GM23338 (cell line): Measurements from ENCODE around the gene THOC7. TPM values are rescaled to one million over a fixed set of nuclear protein-coding genes. Genes with fewer than 3 reads are reported as not detected.

Source experiments
- ATAC-seq: fragments of 200-7000 bp; cut with Tn5 transposase; 3 replicates; pipeline ENCODE4 v1.9.1; 2020
- DNase-seq: peaks from one replicate; pipeline ENCODE4 v3.0.0-alpha.2; 2015; ENCODE audit warnings: low spot score
- H2AFZ ChIP-seq: fragments of 200-600 bp; sonication (generic); 2 replicates; pipeline ENCODE4 v1.8.0; 2016; ENCODE audit warnings: antibody characterized with exemption, mild to moderate bottlenecking, moderate library complexity
- H3F3A ChIP-seq: fragments of 200-600 bp; sonication (generic); replicated peaks from 2 replicates; pipeline ENCODE4 v1.8.0; 2017; ENCODE audit warnings: antibody characterized with exemption, mixed run types, low read depth
- H3K27ac ChIP-seq: fragments of 200-600 bp; sonication (generic); 2 replicates; pipeline ENCODE4 v1.6.1; 2016; ENCODE audit warnings: low read depth
- H3K27me3 ChIP-seq: fragments of 200-600 bp; sonication (generic); 2 replicates; pipeline ENCODE4 v1.8.0; 2016; ENCODE audit warnings: mild to moderate bottlenecking, mixed run types, moderate library complexity; ENCODE audit not compliant: insufficient read depth
- H3K36me3 ChIP-seq: fragments of 200-600 bp; sonication (generic); 2 replicates; pipeline ENCODE4 v1.8.0; 2016; ENCODE audit warnings: mild to moderate bottlenecking; ENCODE audit not compliant: insufficient read depth
- H3K4me1 ChIP-seq: fragments of 200-600 bp; sonication (generic); 2 replicates; pipeline ENCODE4 v1.8.0; 2016; ENCODE audit warnings: mild to moderate bottlenecking, moderate library complexity; ENCODE audit not compliant: insufficient read depth
- H3K4me2 ChIP-seq: fragments of 200-600 bp; sonication (generic); 2 replicates; pipeline ENCODE4 v1.7.1; 2017; ENCODE audit warnings: mixed run types
- H3K4me3 ChIP-seq: fragments of 200-600 bp; sonication (generic); 2 replicates; pipeline ENCODE4 v1.6.1; 2016; ENCODE audit warnings: mixed run types
- H3K79me2 ChIP-seq: fragments of 200-600 bp; sonication (generic); replicated peaks from 2 replicates; pipeline ENCODE4 v1.8.0; 2017; ENCODE audit warnings: mild to moderate bottlenecking; ENCODE audit not compliant: insufficient read depth
- H3K9me2 ChIP-seq: fragments of 200-600 bp; sonication (generic); 2 replicates; pipeline ENCODE4 v1.8.0; 2017; ENCODE audit not compliant: insufficient read depth
- H4K20me1 ChIP-seq: fragments of 200-600 bp; sonication (generic); replicated peaks from 2 replicates; pipeline ENCODE4 v1.8.0; 2017; ENCODE audit warnings: mild to moderate bottlenecking; ENCODE audit not compliant: insufficient read depth
- H3K27ac Mint-ChIP-seq: 2 replicates; pipeline ENCODE4 v1.8.0; 2020; ENCODE audit warnings: inconsistent platforms, mild to moderate bottlenecking, moderate library complexity, mixed read lengths
- H3K27me3 Mint-ChIP-seq: 3 replicates; pipeline ENCODE4 v1.8.0; 2022; ENCODE audit warnings: low read depth, mild to moderate bottlenecking, moderate library complexity, mixed read lengths, inconsistent platforms; ENCODE audit not compliant: insufficient read depth, poor library complexity
- H3K36me3 Mint-ChIP-seq: 3 replicates; pipeline ENCODE4 v1.8.0; 2021; ENCODE audit warnings: low read depth, mild to moderate bottlenecking, inconsistent platforms, moderate library complexity, mixed read lengths
- H3K4me1 Mint-ChIP-seq: 3 replicates; pipeline ENCODE4 v1.8.0; 2020; ENCODE audit warnings: mild to moderate bottlenecking, inconsistent platforms, mixed read lengths
- H3K4me3 Mint-ChIP-seq: 3 replicates; pipeline ENCODE4 v1.8.0; 2021; ENCODE audit warnings: moderate library complexity, mild to moderate bottlenecking, inconsistent platforms, mixed read lengths
- H3K9me3 Mint-ChIP-seq: 3 replicates; pipeline ENCODE4 v1.8.0; 2020; ENCODE audit warnings: moderate library complexity, mild to moderate bottlenecking, inconsistent platforms, mixed read lengths
- CREB1 ChIP-seq: fragments of 250-450 bp; sonication (Bioruptor Pico); IDR thresholded peaks from 2 replicates; pipeline ENCODE4 v1.5.0; 2020; ENCODE audit warnings: low read depth, mild to moderate bottlenecking, moderate library complexity
- CTCF ChIP-seq, 2 experiments: fragments of 200-600 bp in 1 of 2; sonication (generic) in 1 of 2; conservative IDR thresholded peaks; 2 replicates each; pipeline versions ENCODE4 v1.5.1 to v1.6.1; 2016 to 2017; ENCODE audit warnings: antibody characterized with exemption in 2 of 2, low read depth in 2 of 2, mild to moderate bottlenecking in 2 of 2, moderate library complexity in 1 of 2
- ETS1 ChIP-seq: IDR thresholded peaks from 2 replicates; pipeline ENCODE4 v1.6.1; 2016; ENCODE audit warnings: antibody characterized with exemption
- EZH2 ChIP-seq: fragments of 200-600 bp; sonication (generic); IDR thresholded peaks from one replicate; pipeline ENCODE4 v1.8.0; 2017; ENCODE audit warnings: antibody characterized with exemption, mild to moderate bottlenecking, low read depth; ENCODE audit not compliant: unreplicated experiment
- JUNB ChIP-seq: IDR thresholded peaks from one replicate; pipeline ENCODE4 v1.6.1; 2016; ENCODE audit warnings: antibody characterized with exemption; ENCODE audit not compliant: unreplicated experiment
- NANOG ChIP-seq: IDR thresholded peaks from 2 replicates; pipeline ENCODE4 v1.6.1; 2016; ENCODE audit warnings: antibody characterized with exemption, borderline replicate concordance
- POLR2AphosphoS5 ChIP-seq: IDR thresholded peaks from 2 replicates; pipeline ENCODE4 v1.6.1; 2016; ENCODE audit warnings: antibody characterized with exemption, low read depth
- STAT1 ChIP-seq: IDR thresholded peaks from one replicate; pipeline ENCODE4 v1.6.1; 2016; ENCODE audit warnings: antibody characterized with exemption; ENCODE audit not compliant: unreplicated experiment
- ZNF331 ChIP-seq: fragments of 250-450 bp; sonication (Bioruptor Pico); IDR thresholded peaks from 2 replicates; pipeline ENCODE4 v1.5.0; 2020; ENCODE audit warnings: low read depth, mild to moderate bottlenecking, moderate library complexity
- ZNF462 ChIP-seq: fragments of 250-450 bp; sonication (Bioruptor Pico); IDR thresholded peaks from 2 replicates; pipeline ENCODE4 v1.5.0; 2020; ENCODE audit warnings: mild to moderate bottlenecking, moderate library complexity
- polyA plus RNA-seq: library from polyadenylated mRNA; unstranded; fragments of >200 nt; fragmentation: Nextera tagmentation; extraction: Ambion mirVana; gene quantifications from 2 replicates; pipeline ENCODE4 v1.2.1, GENCODE V29; 2016
- total RNA-seq: library from RNA; depleted of rRNA; stranded (reverse); fragments of >200 nt; shearing (Covaris generic); gene quantifications from 2 replicates; pipeline ENCODE4 v1.2.3, GENCODE V29; 2014
- TF ChIP-seq, protein P1 (sequence below): IDR thresholded peaks from one replicate; pipeline ENCODE4 v1.6.1; 2018; ENCODE audit warnings: antibody characterized with exemption; ENCODE audit not compliant: unreplicated experiment

Gene THOC7
- total and polyA plus RNA-seq, 2 experiments from 2014 or later: 53.9 to 166 TPM

DNA sequence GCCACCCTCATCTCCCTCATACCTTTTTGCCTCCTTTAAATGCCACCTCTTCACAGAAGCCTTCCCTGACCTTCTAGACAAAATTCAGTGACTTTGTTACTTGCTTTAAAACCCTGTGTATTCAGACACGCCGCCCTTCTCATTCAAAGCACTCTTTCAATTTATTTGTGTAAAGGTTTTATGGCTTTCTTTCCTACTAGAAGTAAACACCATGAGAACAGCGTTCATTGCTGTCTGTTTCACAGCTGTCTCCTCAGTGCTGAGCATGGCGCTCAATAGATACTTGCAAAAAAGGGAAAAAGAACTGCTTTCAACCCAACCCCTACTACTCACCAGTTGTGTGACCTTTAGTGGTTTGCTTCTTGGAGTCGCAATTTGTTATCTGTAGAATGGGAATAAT lies 17.0 kb upstream of the THOC7 start (continued):
- TF ChIP-seq, protein P1, sequence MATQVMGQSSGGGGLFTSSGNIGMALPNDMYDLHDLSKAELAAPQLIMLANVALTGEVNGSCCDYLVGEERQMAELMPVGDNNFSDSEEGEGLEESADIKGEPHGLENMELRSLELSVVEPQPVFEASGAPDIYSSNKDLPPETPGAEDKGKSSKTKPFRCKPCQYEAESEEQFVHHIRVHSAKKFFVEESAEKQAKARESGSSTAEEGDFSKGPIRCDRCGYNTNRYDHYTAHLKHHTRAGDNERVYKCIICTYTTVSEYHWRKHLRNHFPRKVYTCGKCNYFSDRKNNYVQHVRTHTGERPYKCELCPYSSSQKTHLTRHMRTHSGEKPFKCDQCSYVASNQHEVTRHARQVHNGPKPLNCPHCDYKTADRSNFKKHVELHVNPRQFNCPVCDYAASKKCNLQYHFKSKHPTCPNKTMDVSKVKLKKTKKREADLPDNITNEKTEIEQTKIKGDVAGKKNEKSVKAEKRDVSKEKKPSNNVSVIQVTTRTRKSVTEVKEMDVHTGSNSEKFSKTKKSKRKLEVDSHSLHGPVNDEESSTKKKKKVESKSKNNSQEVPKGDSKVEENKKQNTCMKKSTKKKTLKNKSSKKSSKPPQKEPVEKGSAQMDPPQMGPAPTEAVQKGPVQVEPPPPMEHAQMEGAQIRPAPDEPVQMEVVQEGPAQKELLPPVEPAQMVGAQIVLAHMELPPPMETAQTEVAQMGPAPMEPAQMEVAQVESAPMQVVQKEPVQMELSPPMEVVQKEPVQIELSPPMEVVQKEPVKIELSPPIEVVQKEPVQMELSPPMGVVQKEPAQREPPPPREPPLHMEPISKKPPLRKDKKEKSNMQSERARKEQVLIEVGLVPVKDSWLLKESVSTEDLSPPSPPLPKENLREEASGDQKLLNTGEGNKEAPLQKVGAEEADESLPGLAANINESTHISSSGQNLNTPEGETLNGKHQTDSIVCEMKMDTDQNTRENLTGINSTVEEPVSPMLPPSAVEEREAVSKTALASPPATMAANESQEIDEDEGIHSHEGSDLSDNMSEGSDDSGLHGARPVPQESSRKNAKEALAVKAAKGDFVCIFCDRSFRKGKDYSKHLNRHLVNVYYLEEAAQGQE: no peak
- TF ChIP-seq EZH2 (no peak), ETS1 (no peak), CREB1 (CRISPR knock-in tag) (no peak), NANOG (no peak), POLR2AphosphoS5 (no peak), STAT1 (no peak)

DNA sequence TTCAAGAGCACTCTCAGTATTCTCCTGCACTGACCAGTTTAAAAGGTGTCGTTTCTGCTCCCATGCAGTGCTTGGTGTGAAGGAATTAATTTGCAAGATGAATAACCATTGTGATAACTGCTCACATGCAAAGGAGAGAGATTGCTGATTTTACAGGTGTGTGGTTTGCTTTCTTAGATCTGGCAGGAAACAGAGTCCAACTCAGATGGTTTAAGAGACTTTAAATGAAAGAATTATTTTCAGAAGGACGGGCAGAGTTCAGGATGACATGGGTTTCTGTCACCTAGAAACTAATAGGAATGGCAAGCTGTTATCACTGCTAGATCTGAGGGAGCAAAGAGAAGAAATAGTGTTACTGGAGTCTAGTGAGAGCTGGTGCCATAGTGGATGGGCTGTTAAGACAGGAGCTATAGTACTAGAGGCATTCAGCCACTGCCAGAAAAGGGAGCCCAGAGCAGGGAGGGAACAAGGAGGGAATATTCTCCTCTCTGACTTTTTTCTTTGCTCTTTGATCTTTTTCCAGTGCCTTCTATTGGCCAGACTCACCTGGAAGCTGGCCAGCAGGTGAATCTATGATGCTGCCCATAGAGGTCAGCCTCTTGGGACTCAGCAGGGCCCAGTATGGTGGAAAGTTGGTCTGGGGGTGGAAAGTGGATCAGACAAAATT lies 14.9 kb upstream of the THOC7 start:
- Mint-ChIP-seq H3K4me1 (peaks cover 26% of the 10 kb centered on the region), H3K9me3 (no peaks in the 10 kb centered on the region), H3K27me3 (no peaks in the 10 kb centered on the region), H3K4me3 (no peak overlapping the region), H3K36me3 (no peaks in the 10 kb centered on the region), H3K27ac (no peak overlapping the region)
- Histone ChIP-seq H3K27ac (peak overlapping the region; percentile 28; the same call in 1 of the 2 replicates), H3F3A (no peaks in the 10 kb centered on the region), H3K4me1 (peaks cover 15% of the 10 kb centered on the region), H3K9me2 (no peaks in the 10 kb centered on the region), H3K36me3 (no peaks in the 10 kb centered on the region), H3K4me3 (no peak overlapping the region), H3K79me2 (peaks cover 89% of the 10 kb centered on the region), H3K27me3 (no peaks in the 10 kb centered on the region), H3K4me2 (peak overlapping the region; percentile 44; the same call in 1 of the 2 replicates), H2AFZ (no peak overlapping the region), H4K20me1 (no peaks in the 10 kb centered on the region; the same call in 1 of the 2 replicates)
- ATAC-seq (peak; percentile 57), DNase-seq (peak; percentile 27)
- TF ChIP-seq ZNF331 (CRISPR knock-in tag): no peak
- no peak for TF ChIP-seq JUNB
- TF ChIP-seq CTCF (conservative IDR thresholded peaks at IDR 0.05; ENCODE audit: low read depth in 2 of 2): no peak
- TF ChIP-seq POLR2AphosphoS5: no peak
- no peak for TF ChIP-seq ZNF462 (CRISPR knock-in tag)
